Testis (tissue), 2 donors: Measurements from ENCODE around the gene UTP15.

ENCODE experiments used
- POLR2A ChIP-seq: fragments of 450-650 bp; IDR thresholded peaks from one replicate; pipeline ENCODE4 v1.6.1; 2017; ENCODE audit warnings: antibody characterized with exemption, mild to moderate bottlenecking, moderate library complexity
- TF ChIP-seq, protein P1 (sequence below), 3 experiments: fragments of 450-650 bp in 2 of 3; fragments of 200-600 bp in 1 of 3; sonication (generic) in 1 of 3; IDR thresholded peaks; one replicate each; pipeline ENCODE4 v1.5.1; 2016 to 2019; ENCODE audit warnings: antibody characterized with exemption in 3 of 3, mild to moderate bottlenecking in 2 of 3, moderate library complexity in 1 of 3

DNA sequence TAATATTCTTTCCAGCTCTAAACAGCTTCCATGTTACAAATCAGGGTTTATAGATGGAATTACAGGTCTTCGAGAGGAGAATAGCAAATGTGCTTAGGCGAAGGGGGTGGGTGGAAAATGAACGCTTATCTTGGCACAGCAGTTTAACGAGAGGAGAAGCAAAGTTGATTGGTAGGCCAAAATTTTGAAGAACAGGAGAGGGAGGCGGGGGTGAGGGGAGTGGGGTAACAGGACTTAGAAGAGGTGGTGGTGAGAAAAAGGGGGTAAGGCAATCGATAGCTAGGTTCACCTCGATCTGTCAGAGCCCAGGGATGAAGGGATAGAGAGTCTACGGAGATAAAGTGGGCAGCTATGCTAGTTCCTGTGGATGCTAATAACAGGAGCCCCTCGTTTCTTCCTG, 868 bp upstream of the UTP15 start:
- TF ChIP-seq, protein P1, sequence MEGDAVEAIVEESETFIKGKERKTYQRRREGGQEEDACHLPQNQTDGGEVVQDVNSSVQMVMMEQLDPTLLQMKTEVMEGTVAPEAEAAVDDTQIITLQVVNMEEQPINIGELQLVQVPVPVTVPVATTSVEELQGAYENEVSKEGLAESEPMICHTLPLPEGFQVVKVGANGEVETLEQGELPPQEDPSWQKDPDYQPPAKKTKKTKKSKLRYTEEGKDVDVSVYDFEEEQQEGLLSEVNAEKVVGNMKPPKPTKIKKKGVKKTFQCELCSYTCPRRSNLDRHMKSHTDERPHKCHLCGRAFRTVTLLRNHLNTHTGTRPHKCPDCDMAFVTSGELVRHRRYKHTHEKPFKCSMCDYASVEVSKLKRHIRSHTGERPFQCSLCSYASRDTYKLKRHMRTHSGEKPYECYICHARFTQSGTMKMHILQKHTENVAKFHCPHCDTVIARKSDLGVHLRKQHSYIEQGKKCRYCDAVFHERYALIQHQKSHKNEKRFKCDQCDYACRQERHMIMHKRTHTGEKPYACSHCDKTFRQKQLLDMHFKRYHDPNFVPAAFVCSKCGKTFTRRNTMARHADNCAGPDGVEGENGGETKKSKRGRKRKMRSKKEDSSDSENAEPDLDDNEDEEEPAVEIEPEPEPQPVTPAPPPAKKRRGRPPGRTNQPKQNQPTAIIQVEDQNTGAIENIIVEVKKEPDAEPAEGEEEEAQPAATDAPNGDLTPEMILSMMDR (IDR thresholded peaks at IDR 0.05): no peak
- TF ChIP-seq POLR2A: no peak
